ENCODE data around the gene ALDH1A3. TPM values are rescaled to one million over a fixed set of nuclear protein-coding genes. Genes with fewer than 3 reads are reported as not detected.
"Not testable (repeated sequence)": the region's sequence is repeated elsewhere in the genome, so short reads cannot be mapped to it uniquely, and the experiment has no call there.

The ALDH1A3 gene
- total RNA-seq, 1 donor from 2014 or later: not detected

- H3K9me3 Mint-ChIP-seq: no peaks in the 10 kb centered on the region
- peaks cover 18% of the 10 kb centered on the region for H3K27me3 Mint-ChIP-seq
- no peak overlapping the region for H3K27ac Mint-ChIP-seq
- H3K36me3 Mint-ChIP-seq (ENCODE audit: low read depth): no peaks in the 10 kb centered on the region
- no peak overlapping the region for H3K4me3 Mint-ChIP-seq
- TF ChIP-seq, protein P1, sequence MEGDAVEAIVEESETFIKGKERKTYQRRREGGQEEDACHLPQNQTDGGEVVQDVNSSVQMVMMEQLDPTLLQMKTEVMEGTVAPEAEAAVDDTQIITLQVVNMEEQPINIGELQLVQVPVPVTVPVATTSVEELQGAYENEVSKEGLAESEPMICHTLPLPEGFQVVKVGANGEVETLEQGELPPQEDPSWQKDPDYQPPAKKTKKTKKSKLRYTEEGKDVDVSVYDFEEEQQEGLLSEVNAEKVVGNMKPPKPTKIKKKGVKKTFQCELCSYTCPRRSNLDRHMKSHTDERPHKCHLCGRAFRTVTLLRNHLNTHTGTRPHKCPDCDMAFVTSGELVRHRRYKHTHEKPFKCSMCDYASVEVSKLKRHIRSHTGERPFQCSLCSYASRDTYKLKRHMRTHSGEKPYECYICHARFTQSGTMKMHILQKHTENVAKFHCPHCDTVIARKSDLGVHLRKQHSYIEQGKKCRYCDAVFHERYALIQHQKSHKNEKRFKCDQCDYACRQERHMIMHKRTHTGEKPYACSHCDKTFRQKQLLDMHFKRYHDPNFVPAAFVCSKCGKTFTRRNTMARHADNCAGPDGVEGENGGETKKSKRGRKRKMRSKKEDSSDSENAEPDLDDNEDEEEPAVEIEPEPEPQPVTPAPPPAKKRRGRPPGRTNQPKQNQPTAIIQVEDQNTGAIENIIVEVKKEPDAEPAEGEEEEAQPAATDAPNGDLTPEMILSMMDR (IDR thresholded peaks at IDR 0.05): no peak
- no peak for DNase-seq
- intact Hi-C loops (cut with micrococcal nuclease): no loop called here
- peaks cover 2% of the 10 kb centered on the region for H3K4me1 Mint-ChIP-seq
- ATAC-seq (ENCODE audit: low read depth): no peak
- CTCF ChIA-PET: no interaction called here
- POLR2A ChIA-PET: no interaction called here
Measured at GRCh38 chr15:100844167-100844566, 35.5 kb upstream of the ALDH1A3 start.

- TF ChIP-seq, protein P1 (IDR thresholded peaks at IDR 0.05): no peak
- H3K27me3 Mint-ChIP-seq: peaks cover 21% of the 10 kb centered on the region
- H3K36me3 Mint-ChIP-seq (ENCODE audit: low read depth): no peaks in the 10 kb centered on the region
- no peak overlapping the region for H3K27ac Mint-ChIP-seq
- POLR2A ChIA-PET: no interaction called here
- CTCF ChIA-PET: no interaction called here
- intact Hi-C loops (cut with micrococcal nuclease): no loop called here
- H3K4me1 Mint-ChIP-seq: peaks cover 5% of the 10 kb centered on the region
- no peak for DNase-seq
- no peak for ATAC-seq (ENCODE audit: low read depth)
- no peak overlapping the region for H3K4me3 Mint-ChIP-seq
- no peaks in the 10 kb centered on the region for H3K9me3 Mint-ChIP-seq
Measured at GRCh38 chr15:100844778-100845177, 34.9 kb upstream of the ALDH1A3 start.

DNA sequence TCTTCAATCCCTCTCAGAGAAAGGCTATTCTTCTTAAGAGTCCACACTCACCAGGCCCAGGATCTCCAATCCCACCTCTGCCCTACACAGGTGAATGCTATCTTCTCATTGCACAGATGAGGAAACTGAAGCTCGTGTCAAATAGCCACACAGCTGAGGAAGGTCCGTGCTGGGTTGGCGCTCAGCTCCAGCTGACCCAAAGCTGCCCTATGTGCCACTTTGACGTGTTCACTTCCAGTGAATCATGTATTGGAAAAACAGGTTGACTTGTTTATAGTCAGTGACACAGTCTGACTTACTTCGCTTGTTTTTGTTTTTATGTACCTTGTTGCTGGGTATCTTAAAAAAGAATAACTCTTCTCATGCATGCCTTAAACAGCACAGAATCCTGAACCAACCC lies 32.4 kb upstream of the ALDH1A3 start:
- CTCF ChIA-PET: no interaction called here

DNA sequence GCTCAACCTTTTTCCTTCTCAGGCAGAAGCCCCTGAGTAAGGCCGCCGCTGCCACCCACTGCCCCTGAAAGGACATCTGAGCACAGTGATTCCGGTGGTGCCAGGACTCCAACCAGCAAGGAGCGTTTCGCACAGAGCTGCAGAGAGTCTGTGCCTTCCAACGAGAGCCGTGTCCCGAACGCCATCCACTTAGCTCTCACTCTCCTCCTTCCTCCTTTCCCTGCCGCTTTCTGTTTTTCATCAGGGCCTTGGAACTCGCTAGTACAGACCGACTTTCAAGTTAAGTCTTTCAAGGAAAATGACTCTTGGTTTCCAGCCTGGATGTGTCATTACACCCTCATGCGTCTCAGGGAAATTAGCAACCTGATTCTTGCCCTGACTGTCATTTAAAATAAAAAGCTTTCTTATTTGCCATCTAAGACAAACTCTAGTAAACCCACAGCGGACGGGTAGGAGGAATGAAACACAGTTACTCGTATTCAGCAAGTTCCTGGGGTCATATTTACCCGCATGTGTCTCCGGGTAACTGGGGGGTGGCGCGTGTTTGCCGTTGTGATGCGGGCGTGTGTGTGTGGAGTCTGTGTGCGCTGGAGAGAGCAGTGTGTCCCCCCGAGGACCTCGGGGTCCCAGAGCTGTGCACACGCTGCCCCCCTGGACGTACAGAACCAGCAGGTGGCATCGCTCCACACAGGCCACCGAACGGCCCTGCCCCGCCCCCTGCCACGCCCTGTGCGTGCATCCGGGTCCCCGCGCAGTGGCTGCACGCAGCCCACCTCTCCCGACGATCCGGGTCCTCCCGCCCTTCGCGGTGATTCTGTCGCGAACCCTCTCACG lies 30.4 kb upstream of the ALDH1A3 start:
- ATAC-seq (ENCODE audit: low read depth): peak; percentile 95
- Mint-ChIP-seq H3K27ac (no peak overlapping the region), H3K9me3 (no peaks in the 10 kb centered on the region), H3K36me3 (ENCODE audit: low read depth) (no peaks in the 10 kb centered on the region), H3K4me1 (peaks cover 5% of the 10 kb centered on the region), H3K27me3 (peaks cover 32% of the 10 kb centered on the region), H3K4me3 (peak overlapping the region; percentile 81)
- intact Hi-C loops (cut with micrococcal nuclease): loop anchor here (1.0 to 2.0 kb wide), 2 partner anchors 24 to 159 kb away; no protein-coding TSS in a partner anchor
- peak; percentile 51 for DNase-seq
- TF ChIP-seq, protein P1 (IDR thresholded peaks at IDR 0.05): no peak
- CTCF ChIA-PET: interaction anchor here (0.7 kb wide), 1 partner anchor 11 kb away, joined by 3 read pairs; no protein-coding TSS in a partner anchor
- POLR2A ChIA-PET: interaction anchor here (1.0 kb wide), 1 partner anchor 158 kb away, joined by 3 read pairs; no protein-coding TSS in a partner anchor

More for the DNA sequence above, 32.4 kb upstream of the ALDH1A3 start:
- POLR2A ChIA-PET: no interaction called here
- Mint-ChIP-seq H3K9me3 (no peaks in the 10 kb centered on the region), H3K4me3 (no peak overlapping the region), H3K4me1 (peaks cover 5% of the 10 kb centered on the region), H3K36me3 (ENCODE audit: low read depth) (no peaks in the 10 kb centered on the region), H3K27ac (no peak overlapping the region), H3K27me3 (peaks cover 31% of the 10 kb centered on the region)
- no peak for ATAC-seq (ENCODE audit: low read depth)
- intact Hi-C loops (cut with micrococcal nuclease): no loop called here
- TF ChIP-seq, protein P1 (IDR thresholded peaks at IDR 0.05): no peak
- no peak for DNase-seq

GRCh38 chr15:100849855-100850218 lies 29.8 kb upstream of the ALDH1A3 start:
- ChIA-PET CTCF (interaction anchor here (0.7 kb wide), 1 partner anchor 11 kb away, joined by 3 read pairs; no protein-coding TSS in a partner anchor), POLR2A (interaction anchor here (1.0 kb wide), 1 partner anchor 158 kb away, joined by 3 read pairs; no protein-coding TSS in a partner anchor)
- ATAC-seq (ENCODE audit: low read depth) (no peak), DNase-seq (no peak)
- no peaks in the 10 kb centered on the region for H3K9me3 Mint-ChIP-seq
- peak overlapping the region; percentile 81 for H3K4me3 Mint-ChIP-seq
- intact Hi-C loops (cut with micrococcal nuclease): loop anchor here (1.0 to 2.0 kb wide), 2 partner anchors 23 to 158 kb away; no protein-coding TSS in a partner anchor
- H3K27ac Mint-ChIP-seq: no peak overlapping the region
- peaks cover 5% of the 10 kb centered on the region for H3K4me1 Mint-ChIP-seq
- H3K36me3 Mint-ChIP-seq (ENCODE audit: low read depth): no peaks in the 10 kb centered on the region
- TF ChIP-seq, protein P1 (IDR thresholded peaks at IDR 0.05): no peak
- peaks cover 28% of the 10 kb centered on the region for H3K27me3 Mint-ChIP-seq

DNA sequence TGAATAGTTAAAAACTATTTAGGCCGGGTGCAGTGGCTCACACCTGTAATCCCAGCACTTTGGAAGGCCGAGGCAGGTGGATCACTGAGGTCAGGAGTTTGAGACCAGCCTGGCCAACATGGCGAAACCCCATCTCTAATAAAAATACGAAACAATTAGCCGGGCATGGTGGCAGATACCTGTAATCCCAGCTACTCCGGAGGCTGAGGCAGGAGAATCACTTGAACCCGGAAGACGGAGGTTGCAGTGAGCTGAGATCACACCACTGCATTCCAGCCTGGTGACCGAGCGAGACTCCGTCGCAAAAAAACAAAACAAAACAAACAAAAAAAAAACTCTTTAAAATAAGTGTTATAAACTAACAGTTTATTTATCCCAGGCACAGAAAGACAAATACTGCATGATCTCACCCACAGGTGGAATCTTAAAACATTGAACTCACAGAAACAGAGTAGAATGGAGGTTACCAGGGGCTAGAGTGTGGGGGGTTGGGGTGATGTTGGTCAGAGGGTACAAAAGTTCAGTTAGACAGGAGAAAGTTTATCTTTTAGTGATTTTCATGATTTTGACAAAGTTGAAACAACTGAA lies 28.1 kb upstream of the ALDH1A3 start:
- intact Hi-C loops (cut with micrococcal nuclease); POLR2A ChIA-PET; ATAC-seq (ENCODE audit: low read depth); H3K4me3 Mint-ChIP-seq; CTCF ChIA-PET; H3K9me3 Mint-ChIP-seq; H3K27ac Mint-ChIP-seq; H3K4me1 Mint-ChIP-seq; H3K36me3 Mint-ChIP-seq (ENCODE audit: low read depth); DNase-seq: not testable (repeated sequence)
- H3K27me3 Mint-ChIP-seq: peaks cover 25% of the 10 kb centered on the region
